GM21619 (cell line): Measurements from ENCODE around the gene MGAM2.

Experiments used
- ATAC-seq: cut with Tn5 transposase; IDR thresholded peaks from one replicate; pipeline ENCODE4 v1.9.1; 2021; ENCODE audit not compliant: unreplicated experiment

MGAM2 gene

DNA sequence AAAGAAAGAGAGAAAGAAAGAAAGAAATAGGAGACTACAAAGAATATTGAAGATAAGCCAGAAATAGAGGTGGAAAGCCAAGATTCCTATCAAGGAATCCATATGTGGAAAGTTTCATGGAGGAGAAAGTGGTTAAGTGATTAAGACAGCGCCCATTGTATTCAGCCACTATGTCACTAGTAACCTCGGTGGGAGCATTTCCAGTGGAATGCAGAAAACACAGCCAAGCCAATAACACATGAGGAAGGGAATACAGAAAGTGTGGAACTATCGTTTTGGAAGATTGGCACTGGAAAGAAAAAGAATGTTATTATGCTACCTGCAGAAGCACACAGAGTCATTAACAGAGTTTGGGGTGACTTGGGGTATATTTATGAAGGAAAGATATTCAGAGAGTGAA, 2.7 kb downstream of the MGAM2 start:
- ATAC-seq, result no peak

DNA sequence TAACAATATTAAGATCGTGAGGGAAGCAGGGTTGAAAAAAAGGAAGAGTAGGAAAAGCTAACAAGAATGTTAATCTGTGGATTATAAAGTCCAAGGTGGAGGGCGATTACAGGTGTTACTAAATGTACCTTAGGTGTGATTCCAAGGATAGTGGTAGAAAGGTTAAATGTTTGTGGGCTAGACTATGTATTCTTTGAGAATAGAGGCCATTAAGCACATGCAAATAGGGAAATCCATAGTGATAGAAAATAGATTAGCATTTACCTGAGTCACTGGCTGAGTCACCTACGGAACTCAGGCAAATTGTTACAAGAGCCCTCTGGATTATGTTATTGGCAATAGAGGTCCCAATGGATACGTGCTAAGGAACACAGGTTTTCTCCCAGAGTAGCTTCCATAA, 9.0 kb downstream of the MGAM2 start:
- ATAC-seq, result no peak

- no peak for ATAC-seq
Observed at GRCh38 chr7:142123184-142123583, 11.7 kb downstream of the MGAM2 start.

- ATAC-seq, result no peak
Observed at GRCh38 chr7:142125256-142125955, 13.9 kb downstream of the MGAM2 start.

DNA sequence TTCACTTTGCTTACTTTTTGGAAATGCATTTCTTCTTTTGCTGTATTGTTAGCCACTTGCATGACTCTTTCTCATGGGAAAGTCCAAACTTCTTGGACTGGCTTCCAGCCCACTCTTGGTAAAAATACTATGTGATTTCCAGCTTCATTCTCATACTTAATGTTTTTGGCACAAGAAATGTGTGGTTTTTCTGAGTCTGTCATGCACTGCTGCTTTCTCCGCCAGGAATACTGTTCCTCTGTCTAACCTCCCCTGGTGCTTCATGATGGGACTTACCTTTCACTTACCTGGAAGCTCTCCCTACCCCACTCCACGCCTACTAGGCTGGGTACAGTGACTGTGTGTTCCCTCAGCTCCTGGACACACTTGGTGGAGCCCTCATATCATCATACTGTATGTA, 18.7 kb downstream of the MGAM2 start:
- ATAC-seq, result no peak

GRCh38 chr7:142131439-142132185, 20.1 kb downstream of the MGAM2 start:
- ATAC-seq, result no peak

GRCh38 chr7:142133731-142134148, 22.2 kb downstream of the MGAM2 start:
- no peak for ATAC-seq

DNA sequence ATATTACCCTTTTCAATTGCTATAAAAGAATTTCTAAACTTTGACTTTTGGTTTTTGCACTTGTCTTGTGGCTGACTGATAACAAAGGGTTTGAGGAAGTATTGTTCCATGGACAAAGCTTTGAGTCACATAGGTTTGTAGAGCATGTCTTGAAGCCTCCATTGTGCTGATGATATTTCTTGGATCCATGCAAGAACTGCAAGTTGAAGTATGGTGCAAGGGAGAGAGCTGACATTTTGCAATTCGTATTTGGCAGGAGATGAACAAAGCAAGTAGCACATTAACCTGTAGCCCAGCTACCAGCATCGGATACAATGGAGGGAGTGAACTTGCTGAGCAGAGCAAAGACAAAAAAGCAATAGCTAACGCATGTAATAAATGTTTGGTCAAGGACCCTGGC, 23.4 kb downstream of the MGAM2 start:
- no peak for ATAC-seq

GRCh38 chr7:142138996-142139395, 27.5 kb downstream of the MGAM2 start:
- no peak for ATAC-seq

DNA sequence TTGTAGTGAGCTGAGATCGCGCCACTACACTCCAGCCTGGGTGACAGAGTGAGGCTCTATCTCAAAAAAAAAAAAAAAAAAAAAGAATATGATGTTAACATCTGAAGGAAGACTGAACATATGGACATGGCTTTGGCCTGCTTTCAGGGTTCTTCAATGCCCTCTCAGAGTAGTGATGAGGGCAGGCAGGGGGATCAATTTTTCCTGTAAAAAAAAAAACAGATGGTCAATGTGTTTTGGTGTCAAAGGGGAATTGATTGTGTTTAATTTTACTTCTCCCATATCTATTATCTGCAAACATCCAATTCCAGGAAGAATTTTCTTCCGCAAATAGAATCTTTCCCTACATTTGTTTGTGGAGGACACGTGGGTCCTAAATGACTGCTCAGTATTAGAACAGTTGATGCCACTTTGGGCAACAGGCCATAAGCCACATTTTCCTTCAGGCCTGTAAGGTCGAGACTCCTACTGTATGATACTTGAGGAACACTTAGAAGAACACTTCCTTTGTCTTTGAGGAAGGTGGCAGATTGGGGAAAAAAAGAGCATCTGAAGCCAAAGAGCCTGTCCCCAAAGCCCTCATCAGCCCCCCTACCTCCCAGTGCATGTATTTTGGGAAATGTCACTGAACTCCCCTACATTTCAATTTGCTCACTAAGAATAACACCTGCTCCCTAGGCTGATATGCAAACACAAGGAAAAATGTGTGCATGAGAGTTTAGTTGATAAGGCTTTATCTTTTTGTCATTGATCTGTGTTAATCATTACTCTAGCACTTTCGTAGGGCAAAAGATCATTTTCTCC, 28.3 kb downstream of the MGAM2 start:
- ATAC-seq, result no peak

DNA sequence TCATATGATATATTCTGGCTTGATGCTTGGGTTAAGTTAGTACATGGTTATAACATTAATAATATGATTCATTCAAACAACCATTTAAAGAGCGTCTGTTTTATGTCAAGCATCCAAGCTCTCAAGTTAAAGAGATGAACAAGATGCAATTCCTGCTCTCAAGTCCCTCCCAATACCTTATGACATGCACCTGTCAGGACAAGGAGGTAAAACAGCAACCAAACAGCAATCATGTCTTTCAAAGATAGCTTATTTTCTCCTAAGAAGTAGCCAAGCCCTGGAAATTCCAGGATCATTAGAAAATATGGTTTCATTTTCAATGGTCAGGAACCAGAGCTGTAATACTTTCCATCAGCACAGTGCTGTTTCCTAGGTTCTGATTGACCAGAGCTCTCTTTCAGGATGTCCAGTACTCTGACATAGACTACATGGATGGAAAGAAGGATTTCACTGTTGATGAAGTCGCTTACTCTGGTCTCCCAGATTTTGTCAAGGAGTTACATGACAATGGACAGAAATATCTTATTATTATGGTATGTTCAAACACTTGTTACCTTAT, 29.0 kb downstream of the MGAM2 start:
- ATAC-seq, result no peak

DNA sequence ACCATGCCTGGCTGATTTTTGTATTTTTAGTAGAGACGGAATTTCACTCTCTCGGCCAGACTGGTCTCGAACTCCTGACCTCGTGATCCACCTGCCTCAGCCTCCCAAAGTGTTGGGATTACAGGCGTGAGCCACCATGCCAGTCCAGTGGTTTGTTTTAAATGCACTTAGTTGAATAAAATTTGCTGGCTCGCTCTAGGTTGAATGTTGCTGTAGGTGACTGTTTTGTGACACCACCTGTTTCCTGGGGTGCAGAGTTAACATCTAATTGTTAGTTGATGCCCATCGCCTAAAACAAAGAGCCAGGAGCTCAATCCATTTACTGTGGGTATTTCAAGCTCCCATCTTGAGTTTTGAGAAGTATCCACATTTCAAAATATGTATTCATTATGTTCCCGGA, 31.2 kb downstream of the MGAM2 start:
- no peak for ATAC-seq

GRCh38 chr7:142146124-142146523, 34.6 kb downstream of the MGAM2 start:
- ATAC-seq, result no peak

- ATAC-seq, result no peak
Observed at GRCh38 chr7:142150356-142150755, 38.8 kb downstream of the MGAM2 start.

DNA sequence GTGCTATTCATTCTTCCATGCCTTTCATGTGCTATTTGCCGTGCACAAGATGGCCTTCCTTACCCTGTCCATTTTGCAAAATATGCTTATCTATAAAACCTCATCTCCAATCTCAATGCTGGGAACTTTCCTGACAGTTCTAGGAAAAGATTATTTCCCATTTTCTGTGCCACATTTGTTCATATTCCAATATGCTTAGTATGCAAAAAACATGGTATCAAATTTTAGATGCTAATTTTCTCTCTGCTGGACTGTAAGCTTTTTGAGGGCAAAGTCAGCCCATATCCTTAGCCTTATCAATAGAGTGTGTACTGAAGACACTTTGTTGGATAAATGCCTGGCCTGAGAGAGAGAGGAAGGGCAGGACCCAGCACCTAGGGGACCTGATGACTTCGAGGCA, 39.4 kb downstream of the MGAM2 start:
- ATAC-seq, result no peak

- ATAC-seq, result peak; percentile 67
Observed at GRCh38 chr7:142152076-142152475, 40.6 kb downstream of the MGAM2 start.

DNA sequence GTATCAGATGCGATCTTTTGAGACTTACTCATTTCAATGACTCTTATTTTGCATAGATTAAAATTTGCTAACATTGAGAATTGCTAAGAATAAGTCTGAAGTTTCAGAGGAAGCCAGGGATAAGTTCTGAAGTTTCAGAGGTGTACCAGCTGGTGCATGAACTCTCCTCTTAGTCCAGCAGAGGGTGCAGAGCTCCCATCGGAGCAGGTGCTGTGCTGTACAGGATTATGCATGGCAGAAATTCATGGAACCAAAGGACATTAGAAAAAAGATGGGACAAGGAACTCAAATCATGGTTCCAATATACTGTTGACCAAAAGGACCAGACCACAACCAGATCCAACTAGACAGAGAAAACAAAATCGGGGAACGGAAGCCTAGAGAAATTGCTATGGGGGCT, 41.9 kb downstream of the MGAM2 start:
- peak; percentile 59 for ATAC-seq

DNA sequence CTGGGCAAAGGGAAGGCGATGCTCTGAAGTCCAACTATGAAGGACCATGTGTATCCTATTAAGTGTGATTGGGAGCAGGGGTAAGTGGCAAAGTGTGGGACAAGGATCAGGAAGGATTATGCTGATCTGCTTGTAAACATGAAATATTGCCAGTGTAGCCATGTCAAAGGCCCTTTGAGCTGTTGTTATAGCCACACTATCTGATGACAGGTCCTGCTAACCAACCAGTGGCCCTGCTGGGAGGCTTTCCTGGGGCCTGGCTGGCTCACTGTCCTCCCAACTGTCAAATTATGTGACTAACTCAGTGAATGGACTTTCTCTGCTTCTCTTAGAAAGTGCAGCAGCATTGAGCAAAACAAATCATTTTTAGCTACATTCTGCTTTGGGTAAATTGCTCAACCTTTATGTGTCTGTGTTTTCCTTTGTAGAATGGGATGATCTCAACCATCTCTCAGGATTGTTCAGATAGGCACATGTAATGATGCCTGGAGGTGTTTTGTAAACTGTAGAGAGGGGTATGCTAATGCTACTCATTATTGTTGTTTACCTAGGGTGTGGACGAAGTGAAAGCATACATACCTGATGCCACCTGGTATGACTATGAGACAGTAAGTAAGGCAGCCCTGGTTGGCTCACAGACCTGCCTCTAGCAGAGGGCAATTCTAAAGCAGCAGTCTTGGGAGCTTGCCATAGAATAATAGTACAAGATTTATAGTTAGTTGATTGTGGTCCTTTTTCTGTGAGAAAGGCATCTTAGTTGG, 47.4 kb downstream of the MGAM2 start:
- ATAC-seq, result no peak

DNA sequence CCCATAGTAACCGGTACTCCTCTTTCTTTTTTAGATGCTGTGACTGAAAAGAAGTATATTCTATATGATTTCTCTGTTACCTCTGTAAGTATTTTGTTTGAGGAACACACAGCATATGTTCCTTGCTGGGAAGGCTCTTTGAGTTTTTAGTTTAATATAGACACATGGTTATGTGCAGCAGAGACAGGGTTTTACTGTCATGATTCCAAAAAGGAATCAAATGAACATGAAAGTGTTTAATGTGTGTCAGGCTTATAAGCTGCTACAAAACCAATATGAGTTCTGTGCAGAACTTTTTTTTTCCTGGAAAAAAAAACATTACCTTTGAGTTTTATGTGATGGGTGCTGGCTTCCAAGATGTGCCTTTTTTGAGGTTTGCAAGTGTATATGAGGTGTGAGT, 50.4 kb downstream of the MGAM2 start:
- no peak for ATAC-seq

- no peak for ATAC-seq
Observed at GRCh38 chr7:142168746-142169145, 57.2 kb downstream of the MGAM2 start.

- no peak for ATAC-seq
Observed at GRCh38 chr7:142172932-142173331, 61.4 kb downstream of the MGAM2 start.
